Measurements from ENCODE around the gene IMPA2. TPM values are rescaled to one million over a fixed set of nuclear protein-coding genes. Genes with fewer than 3 reads are reported as not detected.

IMPA2 gene
- total and polyA plus RNA-seq, 8 donors = 93.5 to 286 (median 156) TPM

GRCh38 chr18:11991021-11991795 is 9.9 kb downstream of the IMPA2 start:
- FAIRE-seq (no peak), DNase-seq (peak in 3 of 6 donors; percentile 15 to 50 (median 33)), ATAC-seq (no peak)
- H3K27ac ChIP-seq = peak overlapping the region; percentile 48 to 78 (median 58)
- no peak overlapping the region for H3K4me3 ChIP-seq
- H3K9me3 ChIP-seq = no peaks in the 10 kb centered on the region
- no peak for TF ChIP-seq CTCF (IDR thresholded peaks at IDR 0.05)
- H3K36me3 ChIP-seq = no peaks in the 10 kb centered on the region
- intact Hi-C loops (cut with DNase I) = loop anchor here in 1 of 3 donors (5.0 kb wide), 1 partner anchor 49 kb away; no protein-coding TSS in a partner anchor
- H3K27me3 ChIP-seq = no peaks in the 10 kb centered on the region
- WGBS, 2 donors = 54 to 66% methylated on average over 19 of the region's 19 CpGs
- H3K4me1 ChIP-seq = peaks cover 77 to 84% (median 82%) of the 10 kb centered on the region in 3 donors

- TF ChIP-seq CTCF (IDR thresholded peaks at IDR 0.05) = no peak
- no peaks in the 10 kb centered on the region for H3K36me3 ChIP-seq
- no peak overlapping the region for H3K4me3 ChIP-seq
- no peaks in the 10 kb centered on the region for H3K9me3 ChIP-seq
- peak overlapping the region; percentile 66 to 86 (median 72) for H3K27ac ChIP-seq
- no peak for DNase-seq
- intact Hi-C loops (cut with DNase I) = loop anchor here in 1 of 3 donors (5.0 kb wide), 1 partner anchor 50 kb away; no protein-coding TSS in a partner anchor
- ATAC-seq = no peak
- WGBS, 2 donors = 47 to 54% methylated on average over 12 of the region's 12 CpGs
- no peak for FAIRE-seq
- H3K4me1 ChIP-seq = peaks cover 69 to 84% (median 78%) of the 10 kb centered on the region in 3 donors
- H3K27me3 ChIP-seq = no peaks in the 10 kb centered on the region
These were observed 10.9 kb downstream of the IMPA2 start for GRCh38 chr18:11992096-11992790.

GRCh38 chr18:11993264-11993916 is 12.1 kb downstream of the IMPA2 start:
- Histone ChIP-seq H3K4me3 (no peak overlapping the region), H3K36me3 (no peaks in the 10 kb centered on the region), H3K4me1 (peaks cover 74 to 87% (median 85%) of the 10 kb centered on the region in 3 donors), H3K27ac (peak overlapping the region; percentile 66 to 86 (median 72)), H3K9me3 (no peaks in the 10 kb centered on the region), H3K27me3 (no peaks in the 10 kb centered on the region)
- no peak for FAIRE-seq
- TF ChIP-seq CTCF (IDR thresholded peaks at IDR 0.05) = no peak
- peak in 2 of 6 donors; percentile 24 to 62 for DNase-seq
- WGBS, 2 donors = 60 to 64% methylated on average over 11 of the region's 11 CpGs
- intact Hi-C loops (cut with DNase I) = loop anchor here in 1 of 3 donors (5.0 kb wide), 1 partner anchor 51 kb away; no protein-coding TSS in a partner anchor
- no peak for ATAC-seq

GRCh38 chr18:11994336-11994702 is 13.0 kb downstream of the IMPA2 start:
- H3K36me3 ChIP-seq = peaks cover 0 to under 1% (median 0%) of the 10 kb centered on the region in 3 donors
- no peaks in the 10 kb centered on the region for H3K27me3 ChIP-seq
- no peaks in the 10 kb centered on the region for H3K9me3 ChIP-seq
- peak overlapping the region; percentile 66 to 86 (median 72) for H3K27ac ChIP-seq
- intact Hi-C loops (cut with DNase I) = loop anchor here in 1 of 3 donors (5.0 kb wide), 1 partner anchor 52 kb away; no protein-coding TSS in a partner anchor
- 18 to 28% methylated on average over 4 of the region's 4 CpGs for WGBS, 2 donors
- ATAC-seq = peak; percentile 26 to 67 (median 58)
- peak in 4 of 6 donors; percentile 60 to 73 (median 66) for DNase-seq
- H3K4me3 ChIP-seq = no peak overlapping the region
- no peak for TF ChIP-seq CTCF (IDR thresholded peaks at IDR 0.05)
- FAIRE-seq = no peak
- peaks cover 74 to 84% (median 82%) of the 10 kb centered on the region in 3 donors for H3K4me1 ChIP-seq
